AG09309 (cell line): ENCODE data around the gene MAGI2.

ENCODE experiments used
- DNase-seq: peaks from one replicate; pipeline ENCODE4 v3.0.0-alpha.2; 2010; ENCODE audit warnings: low read depth
- H3K4me3 ChIP-seq: 2 replicates; pipeline ENCODE4 v1.5.1; 2011; ENCODE audit warnings: mild to moderate bottlenecking, low read depth, low read length, moderate library complexity; ENCODE audit not compliant: control insufficient read depth
- CTCF ChIP-seq: IDR thresholded peaks from 2 replicates; pipeline ENCODE4 v1.5.1; 2011; ENCODE audit warnings: mild to moderate bottlenecking, low read depth, low read length, inconsistent platforms; ENCODE audit not compliant: insufficient read depth, control insufficient read depth; ENCODE audit errors: missing control alignments

MAGI2 gene

GRCh38 chr7:78173666-78174065 lies 1279.8 kb downstream of the MAGI2 start:
- no peak for DNase-seq
- TF ChIP-seq CTCF: no peak
- H3K4me3 ChIP-seq: no peak overlapping the region

- DNase-seq: no peak
- no peak for TF ChIP-seq CTCF
- H3K4me3 ChIP-seq: no peak overlapping the region
Observed at GRCh38 chr7:78172933-78173591, 1280.4 kb downstream of the MAGI2 start.

- H3K4me3 ChIP-seq: no peak overlapping the region
- DNase-seq: no peak
- TF ChIP-seq CTCF: no peak
Observed at GRCh38 chr7:78172267-78172757, 1281.2 kb downstream of the MAGI2 start.

GRCh38 chr7:78171398-78171797 lies 1282.1 kb downstream of the MAGI2 start:
- no peak overlapping the region for H3K4me3 ChIP-seq
- no peak for DNase-seq
- TF ChIP-seq CTCF: no peak

GRCh38 chr7:78170815-78171214 lies 1282.7 kb downstream of the MAGI2 start:
- no peak for DNase-seq
- no peak overlapping the region for H3K4me3 ChIP-seq
- TF ChIP-seq CTCF: no peak

- no peak for DNase-seq
- no peak overlapping the region for H3K4me3 ChIP-seq
- TF ChIP-seq CTCF: no peak
Observed at GRCh38 chr7:78169992-78170391, 1283.5 kb downstream of the MAGI2 start.
